GM10248 (cell line): ENCODE measurements around the gene DDX10.

Experiments
- CTCF ChIA-PET: fragments of 300-600 bp; sonication (Branson Sonifier 250); formaldehyde crosslinking; extraction: SDS; loops from one replicate; lab custom pipeline; 2021; ENCODE audit warnings: antibody characterized with exemption; lab: Yijun Ruan, JAX
- POLR2A ChIA-PET: fragments of 350-650 bp; sonication (Branson Sonifier 250); formaldehyde crosslinking; extraction: SDS; loops from one replicate; lab custom pipeline; 2020; ENCODE audit warnings: antibody characterized with exemption; lab: Yijun Ruan, JAX
- DNase-seq: peaks from one replicate; pipeline ENCODE4 v3.0.0; 2012; ENCODE audit errors: extremely low spot score
- TF ChIP-seq, protein P1 (sequence below): IDR thresholded peaks from 2 replicates; pipeline ENCODE4 v1.5.1; 2012; ENCODE audit warnings: mild to moderate bottlenecking, low read depth; ENCODE audit errors: extremely low read depth, missing control alignments, control extremely low read depth

Gene DDX10

DNA sequence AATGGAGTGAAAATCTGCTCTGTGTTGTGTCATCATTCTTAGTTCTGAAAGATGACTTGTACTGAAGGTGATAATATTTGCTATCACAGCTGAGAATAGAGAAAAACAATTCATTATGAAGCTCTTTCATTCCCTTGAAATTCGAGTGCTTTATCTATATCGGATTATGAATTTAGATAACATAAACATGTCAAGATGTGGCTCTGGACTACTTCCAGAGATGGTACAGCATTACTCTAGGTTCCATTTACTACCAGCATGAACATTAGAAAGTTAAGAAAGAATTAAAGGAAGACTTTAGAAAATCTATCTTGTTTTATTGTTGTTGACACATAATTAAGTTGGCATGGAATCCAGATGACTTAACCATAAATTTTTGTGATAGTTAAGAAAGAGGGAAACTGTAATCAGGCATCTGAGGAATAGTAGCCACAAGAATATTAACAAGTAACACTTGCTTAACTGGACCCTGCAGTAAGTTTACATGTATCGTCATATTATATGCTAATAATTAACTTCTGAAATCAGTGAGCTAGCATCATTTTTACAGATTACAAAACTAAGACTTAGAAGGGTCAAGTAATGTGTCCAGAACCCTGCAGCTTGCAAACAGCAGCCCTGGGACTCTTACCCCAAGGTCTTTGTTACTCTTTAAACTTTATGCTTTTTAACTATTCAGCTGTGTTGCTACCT, 182.6 kb downstream of the DDX10 start:
- POLR2A ChIA-PET: no interaction called here
- DNase-seq: no peak
- TF ChIP-seq, protein P1, sequence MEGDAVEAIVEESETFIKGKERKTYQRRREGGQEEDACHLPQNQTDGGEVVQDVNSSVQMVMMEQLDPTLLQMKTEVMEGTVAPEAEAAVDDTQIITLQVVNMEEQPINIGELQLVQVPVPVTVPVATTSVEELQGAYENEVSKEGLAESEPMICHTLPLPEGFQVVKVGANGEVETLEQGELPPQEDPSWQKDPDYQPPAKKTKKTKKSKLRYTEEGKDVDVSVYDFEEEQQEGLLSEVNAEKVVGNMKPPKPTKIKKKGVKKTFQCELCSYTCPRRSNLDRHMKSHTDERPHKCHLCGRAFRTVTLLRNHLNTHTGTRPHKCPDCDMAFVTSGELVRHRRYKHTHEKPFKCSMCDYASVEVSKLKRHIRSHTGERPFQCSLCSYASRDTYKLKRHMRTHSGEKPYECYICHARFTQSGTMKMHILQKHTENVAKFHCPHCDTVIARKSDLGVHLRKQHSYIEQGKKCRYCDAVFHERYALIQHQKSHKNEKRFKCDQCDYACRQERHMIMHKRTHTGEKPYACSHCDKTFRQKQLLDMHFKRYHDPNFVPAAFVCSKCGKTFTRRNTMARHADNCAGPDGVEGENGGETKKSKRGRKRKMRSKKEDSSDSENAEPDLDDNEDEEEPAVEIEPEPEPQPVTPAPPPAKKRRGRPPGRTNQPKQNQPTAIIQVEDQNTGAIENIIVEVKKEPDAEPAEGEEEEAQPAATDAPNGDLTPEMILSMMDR: no peak
- CTCF ChIA-PET: interaction anchor here (0.6 to 2.8 kb wide), 7 partner anchors 9 to 72 kb away, joined by 3 to 16 read pairs (median 4); no protein-coding TSS in a partner anchor

DNA sequence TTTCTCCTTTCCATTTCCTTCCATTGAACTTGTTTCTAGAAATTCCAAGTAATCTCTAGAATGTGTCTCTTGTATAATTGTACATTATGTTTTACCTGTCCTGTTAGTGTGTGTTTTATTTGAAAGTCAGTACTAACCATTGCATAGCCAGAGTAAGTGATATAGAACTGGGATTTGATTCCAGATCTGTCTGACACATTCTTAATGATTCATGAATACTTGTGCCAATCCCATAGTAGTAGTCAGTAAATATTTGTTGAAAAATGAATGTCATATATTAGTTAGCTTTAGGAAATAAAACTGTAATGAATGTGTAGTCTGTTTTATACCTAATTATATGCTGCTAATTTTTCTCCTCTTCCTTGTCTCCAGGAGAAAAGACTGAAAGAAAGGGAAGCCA, 186.9 kb downstream of the DDX10 start:
- POLR2A ChIA-PET: no interaction called here
- TF ChIP-seq, protein P1: no peak
- CTCF ChIA-PET: interaction anchor here (0.7 to 2.6 kb wide), 5 partner anchors 11 to 845 kb away, joined by 3 to 6 read pairs (median 4); no protein-coding TSS in a partner anchor
- no peak for DNase-seq

DNA sequence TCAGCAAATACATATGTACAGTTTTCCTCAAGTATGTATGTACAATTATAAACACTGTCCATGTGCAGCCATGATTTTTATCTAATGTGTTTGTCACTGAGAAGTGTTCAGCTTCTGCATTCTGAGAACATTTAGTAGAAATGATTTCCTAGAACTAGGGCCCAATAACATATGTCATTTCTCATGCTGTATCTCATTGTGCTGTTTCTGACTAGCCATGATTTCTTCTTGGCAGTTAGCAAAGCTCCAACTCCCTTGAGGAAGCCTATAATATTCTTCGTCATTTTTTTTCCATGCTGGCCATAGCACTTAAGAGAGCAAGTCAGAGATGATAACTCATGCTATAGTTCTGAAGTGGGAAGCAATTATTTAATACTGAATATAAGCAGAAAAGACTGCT, 187.8 kb downstream of the DDX10 start:
- TF ChIP-seq, protein P1: no peak
- CTCF ChIA-PET: interaction anchor here (0.6 to 2.6 kb wide), 13 partner anchors 10 to 844 kb away, joined by 3 to 7 read pairs (median 3); partner anchors contain the start of gene DDX10
- POLR2A ChIA-PET: no interaction called here
- DNase-seq: no peak

DNA sequence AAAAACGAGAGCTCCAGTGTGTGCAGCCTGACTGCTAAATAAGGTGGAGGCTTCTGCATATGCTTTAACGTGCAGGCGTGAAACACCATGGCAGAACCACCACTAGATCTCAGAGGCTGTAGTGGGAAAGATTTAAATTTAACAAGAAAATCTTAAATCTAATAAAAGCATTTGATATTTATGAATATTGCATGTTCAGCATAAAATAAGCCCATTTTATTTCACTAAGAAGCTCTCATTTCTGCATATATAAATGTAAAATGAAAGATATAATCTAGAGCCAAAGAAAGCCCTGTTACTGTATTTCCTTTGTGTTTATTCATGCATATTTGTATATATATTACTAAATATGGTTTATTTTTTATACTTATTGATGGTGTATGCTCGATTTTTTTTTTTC, 188.3 kb downstream of the DDX10 start:
- no peak for DNase-seq
- CTCF ChIA-PET: interaction anchor here (0.8 to 2.6 kb wide), 12 partner anchors 10 to 844 kb away, joined by 3 to 10 read pairs (median 4); partner anchors contain the start of gene DDX10
- TF ChIP-seq, protein P1: no peak
- POLR2A ChIA-PET: no interaction called here

DNA sequence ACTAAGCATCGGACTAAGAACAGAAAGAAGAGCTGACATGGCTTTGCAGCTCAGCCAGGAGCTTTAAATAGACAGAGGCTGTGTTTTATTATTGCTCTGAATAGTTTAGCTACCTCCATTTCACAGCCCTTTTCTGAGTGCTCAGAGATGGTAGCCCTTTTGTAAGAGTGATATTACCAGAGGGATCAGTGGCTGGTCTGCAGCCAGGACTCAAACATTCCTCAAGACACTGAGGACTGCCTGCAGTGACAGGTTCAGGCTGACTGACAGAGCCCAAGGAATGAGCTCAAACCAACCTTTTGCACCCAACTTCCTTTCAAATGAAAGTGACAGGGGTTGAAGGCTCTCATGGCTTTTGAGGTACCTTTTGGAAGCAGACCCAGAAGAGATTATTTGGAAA, 189.0 kb downstream of the DDX10 start:
- POLR2A ChIA-PET: no interaction called here
- TF ChIP-seq, protein P1: no peak
- DNase-seq: no peak
- CTCF ChIA-PET: interaction anchor here (0.8 to 2.6 kb wide), 12 partner anchors 9 to 189 kb away, joined by 3 to 10 read pairs (median 4); partner anchors contain the start of gene DDX10

DNA sequence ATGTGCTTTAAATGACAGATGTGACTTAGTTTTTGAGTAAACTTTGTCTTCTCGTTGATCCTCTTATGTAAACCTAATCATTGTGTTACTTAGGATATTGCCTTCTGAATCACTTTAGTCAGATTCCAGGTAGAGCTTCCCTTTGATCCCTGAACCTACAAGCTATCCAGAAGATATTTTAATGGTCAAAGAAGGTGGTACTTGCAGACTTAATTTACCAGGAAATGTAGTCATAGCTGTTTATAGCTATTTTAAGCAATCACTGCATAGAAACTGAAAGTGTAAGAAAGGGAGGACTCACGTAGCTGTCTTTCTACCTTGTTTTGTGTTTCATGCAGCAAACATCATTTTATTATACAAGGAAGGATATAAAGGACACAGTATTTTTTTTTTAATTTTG, 189.5 kb downstream of the DDX10 start:
- TF ChIP-seq, protein P1: no peak
- ChIA-PET POLR2A (no interaction called here), CTCF (interaction anchor here (0.7 to 3.7 kb wide), 14 partner anchors 8 to 189 kb away, joined by 3 to 11 read pairs (median 4); partner anchors contain the start of gene DDX10)
- peak; percentile 48 for DNase-seq
